ENCODE data around the gene SLC4A5. TPM values are rescaled to one million over a fixed set of nuclear protein-coding genes. Genes with fewer than 3 reads are reported as not detected.
"Not testable (repeated sequence)": the region's sequence is repeated elsewhere in the genome, so short reads cannot be mapped to it uniquely, and the experiment has no call there.

Gene SLC4A5
- total RNA-seq, 4 donors from 2014 or later = 0.24 to 3.8 (median 0.59) TPM

- intact Hi-C loops (cut with DNase I; ENCODE audit: low total_unique reads) = no loop called here
- ATAC-seq (no peak), DNase-seq (no peak)
- no peak overlapping the region for H3K27ac ChIP-seq
- no peaks in the 10 kb centered on the region for H3K9me3 ChIP-seq
- no peak overlapping the region for H3K4me3 ChIP-seq
- H3K4me1 ChIP-seq = no peaks in the 10 kb centered on the region
- in situ Hi-C loops (cut with MboI; ENCODE audit: low sequenced_read_pairs in 4 of 4) = no loop called here
- TF ChIP-seq, protein P1, sequence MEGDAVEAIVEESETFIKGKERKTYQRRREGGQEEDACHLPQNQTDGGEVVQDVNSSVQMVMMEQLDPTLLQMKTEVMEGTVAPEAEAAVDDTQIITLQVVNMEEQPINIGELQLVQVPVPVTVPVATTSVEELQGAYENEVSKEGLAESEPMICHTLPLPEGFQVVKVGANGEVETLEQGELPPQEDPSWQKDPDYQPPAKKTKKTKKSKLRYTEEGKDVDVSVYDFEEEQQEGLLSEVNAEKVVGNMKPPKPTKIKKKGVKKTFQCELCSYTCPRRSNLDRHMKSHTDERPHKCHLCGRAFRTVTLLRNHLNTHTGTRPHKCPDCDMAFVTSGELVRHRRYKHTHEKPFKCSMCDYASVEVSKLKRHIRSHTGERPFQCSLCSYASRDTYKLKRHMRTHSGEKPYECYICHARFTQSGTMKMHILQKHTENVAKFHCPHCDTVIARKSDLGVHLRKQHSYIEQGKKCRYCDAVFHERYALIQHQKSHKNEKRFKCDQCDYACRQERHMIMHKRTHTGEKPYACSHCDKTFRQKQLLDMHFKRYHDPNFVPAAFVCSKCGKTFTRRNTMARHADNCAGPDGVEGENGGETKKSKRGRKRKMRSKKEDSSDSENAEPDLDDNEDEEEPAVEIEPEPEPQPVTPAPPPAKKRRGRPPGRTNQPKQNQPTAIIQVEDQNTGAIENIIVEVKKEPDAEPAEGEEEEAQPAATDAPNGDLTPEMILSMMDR (IDR thresholded peaks at IDR 0.05 in 4 of 5, conservative IDR thresholded peaks at IDR 0.05 in 1 of 5) = no peak
- no peak for TF ChIP-seq POLR2A (IDR thresholded peaks at IDR 0.05)
- no peaks in the 10 kb centered on the region for H3K27me3 ChIP-seq
- H3K36me3 ChIP-seq = peaks cover 0 to 19% of the 10 kb centered on the region in 2 donors
These were observed 123.2 kb downstream of the SLC4A5 start for GRCh38 chr2:74219846-74220486.

DNA sequence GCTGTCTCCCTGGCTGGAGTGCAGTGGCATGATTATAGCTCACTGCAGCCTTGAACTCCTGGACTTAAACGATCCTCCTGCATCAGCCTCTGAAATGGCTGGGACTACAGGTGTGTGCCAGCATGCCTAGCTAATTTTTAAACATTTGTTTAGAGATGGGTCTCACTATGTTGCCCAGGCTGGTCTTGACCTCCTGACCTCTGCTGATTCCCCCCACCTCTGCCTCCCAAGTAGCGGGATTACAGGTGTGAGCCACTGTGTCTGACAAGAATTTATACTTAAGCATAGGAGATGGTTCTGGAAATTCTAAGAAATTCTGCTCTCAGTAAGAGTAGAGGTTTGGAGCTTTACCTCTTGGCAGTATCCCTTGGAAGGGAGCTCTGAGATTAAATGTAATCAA is 126.6 kb downstream of the SLC4A5 start:
- Histone ChIP-seq H3K4me3 (no peak overlapping the region), H3K27me3 (no peaks in the 10 kb centered on the region), H3K9me3 (no peaks in the 10 kb centered on the region), H3K36me3 (peaks cover 0 to 52% of the 10 kb centered on the region in 2 donors), H3K4me1 (no peaks in the 10 kb centered on the region), H3K27ac (no peak overlapping the region)
- in situ Hi-C loops (cut with MboI; ENCODE audit: low sequenced_read_pairs in 4 of 4) (no loop called here), intact Hi-C loops (cut with DNase I; ENCODE audit: low total_unique reads) (no loop called here)
- TF ChIP-seq POLR2A (IDR thresholded peaks at IDR 0.05) = no peak
- TF ChIP-seq, protein P1 (IDR thresholded peaks at IDR 0.05 in 4 of 5, conservative IDR thresholded peaks at IDR 0.05 in 1 of 5) = no peak
- DNase-seq (no peak), ATAC-seq (no peak)

DNA sequence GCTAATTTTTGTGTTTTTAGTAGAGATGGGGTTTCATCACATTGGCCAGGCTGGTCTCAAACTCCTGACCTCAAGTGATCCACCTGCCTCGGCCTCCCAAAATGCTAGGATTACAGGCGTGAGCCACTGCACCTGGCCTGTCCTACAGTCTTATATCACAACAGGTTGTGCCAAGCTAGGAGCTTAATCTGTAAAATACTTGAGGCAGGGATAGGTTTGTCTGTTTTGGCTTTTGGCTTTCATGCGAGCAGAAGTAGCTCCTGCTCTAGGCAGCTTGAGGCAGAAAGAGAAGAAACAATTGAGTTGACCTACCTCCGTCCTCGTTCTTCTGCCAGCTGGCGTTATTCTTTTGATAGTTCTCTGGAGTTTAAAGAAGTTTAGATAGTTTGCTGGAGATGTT is 127.4 kb downstream of the SLC4A5 start:
- DNase-seq; ATAC-seq; intact Hi-C loops (cut with DNase I; ENCODE audit: low total_unique reads); H3K4me3 ChIP-seq; H3K4me1 ChIP-seq; H3K27ac ChIP-seq; H3K27me3 ChIP-seq; in situ Hi-C loops (cut with MboI; ENCODE audit: low sequenced_read_pairs in 4 of 4); H3K9me3 ChIP-seq: not testable (repeated sequence)
- peaks cover 0 to 54% of the 10 kb centered on the region in 2 donors for H3K36me3 ChIP-seq

DNA sequence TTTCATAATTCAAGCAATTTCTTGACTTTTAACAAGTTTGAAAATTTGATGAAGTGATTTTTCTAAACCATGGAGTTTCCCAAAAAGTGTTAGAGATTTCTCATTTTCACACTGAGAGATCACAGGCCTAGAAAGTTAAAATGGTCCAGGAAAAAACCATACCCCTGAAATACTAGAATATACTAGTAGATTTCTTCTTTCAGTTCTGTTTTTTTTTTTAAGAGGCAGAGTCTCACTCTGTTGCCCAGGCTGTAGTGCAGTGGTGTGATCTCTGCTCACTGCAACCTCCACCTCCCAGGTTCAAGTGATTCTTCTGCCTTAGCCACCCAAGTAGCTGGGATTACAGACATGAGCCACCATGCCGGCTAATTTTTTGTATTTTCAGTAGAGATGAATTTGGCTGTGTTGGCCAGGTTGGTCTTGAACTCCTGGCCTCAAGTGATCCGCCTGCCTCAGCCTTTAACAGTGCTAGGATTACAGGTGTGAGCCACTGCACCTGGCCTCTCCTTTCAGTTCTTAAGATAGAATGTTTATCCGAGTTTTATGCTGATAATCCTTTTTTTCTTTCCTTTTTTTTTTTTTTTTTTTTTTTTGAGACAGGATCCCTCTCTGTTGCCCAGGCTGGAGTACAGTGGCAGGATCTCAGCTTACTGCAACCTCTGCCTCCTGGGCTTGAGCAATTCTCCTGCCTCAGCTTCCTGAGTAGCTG is 130.4 kb downstream of the SLC4A5 start:
- Histone ChIP-seq H3K4me3 (no peak overlapping the region), H3K27me3 (no peaks in the 10 kb centered on the region), H3K9me3 (no peaks in the 10 kb centered on the region), H3K4me1 (no peaks in the 10 kb centered on the region), H3K36me3 (peaks cover 0 to 82% of the 10 kb centered on the region in 2 donors), H3K27ac (no peak overlapping the region)
- intact Hi-C loops (cut with DNase I; ENCODE audit: low total_unique reads) = no loop called here
- no peak for TF ChIP-seq POLR2A (IDR thresholded peaks at IDR 0.05)
- TF ChIP-seq, protein P1 (IDR thresholded peaks at IDR 0.05 in 4 of 5, conservative IDR thresholded peaks at IDR 0.05 in 1 of 5) = no peak
- in situ Hi-C loops (cut with MboI; ENCODE audit: low sequenced_read_pairs in 4 of 4) = no loop called here
- DNase-seq = no peak
- no peak for ATAC-seq

GRCh38 chr2:74206180-74206688 is 137.0 kb downstream of the SLC4A5 start:
- Histone ChIP-seq H3K27me3 (no peaks in the 10 kb centered on the region), H3K4me3 (no peak overlapping the region), H3K4me1 (peaks cover 37 to 39% of the 10 kb centered on the region in 2 donors), H3K27ac (peak overlapping the region; percentile 65 to 89 (median 82)), H3K9me3 (no peaks in the 10 kb centered on the region), H3K36me3 (peaks cover 0 to 37% of the 10 kb centered on the region in 2 donors)
- in situ Hi-C loops (cut with MboI; ENCODE audit: low sequenced_read_pairs in 4 of 4) (no loop called here), intact Hi-C loops (cut with DNase I; ENCODE audit: low total_unique reads) (no loop called here)
- TF ChIP-seq, protein P1 (IDR thresholded peaks at IDR 0.05 in 4 of 5, conservative IDR thresholded peaks at IDR 0.05 in 1 of 5) = no peak
- TF ChIP-seq POLR2A (IDR thresholded peaks at IDR 0.05) = no peak
- no peak for ATAC-seq
- DNase-seq = no peak

Measured in gastrocnemius medialis (tissue), 4 donors.